H9 (cell line): ENCODE results near the gene CLMN. TPM values are rescaled to one million over a fixed set of nuclear protein-coding genes. Genes with fewer than 3 reads are reported as not detected.

ENCODE experiments used
- DNase-seq: peaks from one replicate; pipeline ENCODE4 v3.0.0-alpha.2; 2017
- H2AFZ ChIP-seq: one replicate; pipeline ENCODE4 v1.6.1; 2013; ENCODE audit warnings: mild to moderate bottlenecking, low read length, control low read depth, moderate library complexity
- H2AK5ac ChIP-seq: 2 replicates; pipeline ENCODE4 v1.6.1; 2013; ENCODE audit warnings: low read length, control low read depth, mixed read lengths; ENCODE audit not compliant: insufficient read length
- H2BK120ac ChIP-seq: one replicate; pipeline ENCODE4 v1.6.1; 2013; ENCODE audit warnings: low read depth, mild to moderate bottlenecking, low read length, control low read depth, inconsistent platforms; ENCODE audit not compliant: poor library complexity, severe bottlenecking
- H2BK12ac ChIP-seq: 2 replicates; pipeline ENCODE4 v1.6.1; 2013; ENCODE audit warnings: low read length, control low read depth, mixed read lengths, low read depth; ENCODE audit not compliant: insufficient read length
- H2BK15ac ChIP-seq: 2 replicates; pipeline ENCODE4 v1.6.1; 2013; ENCODE audit warnings: low read depth, low read length, control low read depth
- H2BK20ac ChIP-seq: one replicate; pipeline ENCODE4 v1.6.1; 2013; ENCODE audit warnings: low read depth, mild to moderate bottlenecking, low read length, control low read depth, inconsistent platforms; ENCODE audit not compliant: poor library complexity, severe bottlenecking
- H2BK5ac ChIP-seq: 2 replicates; pipeline ENCODE4 v1.6.1; 2013; ENCODE audit warnings: low read length, control low read depth, mixed read lengths; ENCODE audit not compliant: insufficient read length
- H3K14ac ChIP-seq: 2 replicates; pipeline ENCODE4 v1.6.1; 2013; ENCODE audit warnings: low read length, control low read depth; ENCODE audit not compliant: insufficient read depth
- H3K18ac ChIP-seq: 2 replicates; pipeline ENCODE4 v1.6.1; 2013; ENCODE audit warnings: low read depth, mild to moderate bottlenecking, mixed read lengths, low read length, control low read depth; ENCODE audit not compliant: insufficient read length
- H3K23ac ChIP-seq: 2 replicates; pipeline ENCODE4 v1.6.1; 2013; ENCODE audit warnings: low read length, control low read depth, mixed read lengths, low read depth; ENCODE audit not compliant: insufficient read length
- H3K23me2 ChIP-seq: 2 replicates; pipeline ENCODE4 v1.6.1; 2013; ENCODE audit warnings: low read depth, mild to moderate bottlenecking, mixed read lengths, low read length, control low read depth; ENCODE audit not compliant: insufficient read length, poor library complexity, severe bottlenecking
- H3K27ac ChIP-seq: 2 replicates; pipeline ENCODE4 v1.5.1; 2013; ENCODE audit warnings: low read length, control low read depth, mixed read lengths, low read depth; ENCODE audit not compliant: insufficient read length
- H3K27me3 ChIP-seq: 2 replicates; pipeline ENCODE4 v1.6.1; 2013; ENCODE audit warnings: low read length, control low read depth, inconsistent platforms; ENCODE audit not compliant: insufficient read depth
- H3K4ac ChIP-seq: 2 replicates; pipeline ENCODE4 v1.6.1; 2013; ENCODE audit warnings: low read depth, mild to moderate bottlenecking, control low read depth, inconsistent platforms, low read length, moderate library complexity
- H3K4me1 ChIP-seq: 2 replicates; pipeline ENCODE4 v1.6.1; 2013; ENCODE audit warnings: low read length, control low read depth, inconsistent platforms; ENCODE audit not compliant: insufficient read depth
- H3K4me2 ChIP-seq: 2 replicates; pipeline ENCODE4 v1.6.1; 2013; ENCODE audit warnings: low read length, control low read depth, mixed read lengths; ENCODE audit not compliant: insufficient read length, insufficient read depth
- H3K56ac ChIP-seq: 2 replicates; pipeline ENCODE4 v1.6.1; 2013; ENCODE audit warnings: low read depth, mild to moderate bottlenecking, mixed read lengths, low read length, control low read depth; ENCODE audit not compliant: insufficient read length
- H3K79me1 ChIP-seq: 2 replicates; pipeline ENCODE4 v1.6.1; 2013; ENCODE audit warnings: low read depth, mild to moderate bottlenecking, moderate library complexity, low read length, control low read depth, inconsistent platforms; ENCODE audit not compliant: insufficient read depth, poor library complexity, severe bottlenecking
- H3K79me2 ChIP-seq: 2 replicates; pipeline ENCODE4 v1.6.1; 2013; ENCODE audit warnings: low read length, control low read depth, inconsistent platforms; ENCODE audit not compliant: insufficient read depth
- H3K9ac ChIP-seq: 2 replicates; pipeline ENCODE4 v1.6.1; 2013; ENCODE audit warnings: low read length, control low read depth, mixed read lengths; ENCODE audit not compliant: insufficient read length; ENCODE audit errors: extremely low read depth
- H3K9me3 ChIP-seq: one replicate; pipeline ENCODE4 v1.6.1; 2013; ENCODE audit warnings: low read depth, low read length, inconsistent platforms; ENCODE audit not compliant: control insufficient read depth
- H3T11ph ChIP-seq: one replicate; pipeline ENCODE4 v1.6.1; 2013; ENCODE audit warnings: mild to moderate bottlenecking, low read length, control low read depth, inconsistent platforms
- H4K20me1 ChIP-seq: one replicate; pipeline ENCODE4 v1.6.1; 2013; ENCODE audit not compliant: control insufficient read depth, insufficient read length, insufficient read depth
- H4K5ac ChIP-seq: 2 replicates; pipeline ENCODE4 v1.6.1; 2013; ENCODE audit warnings: low read depth, mild to moderate bottlenecking, mixed read lengths, low read length, control low read depth; ENCODE audit not compliant: insufficient read length
- H4K8ac ChIP-seq: replicated peaks from 2 replicates; pipeline ENCODE4 v1.6.1; 2013; ENCODE audit warnings: low read length, control low read depth, mixed read lengths, low read depth; ENCODE audit not compliant: insufficient read length
- H4K91ac ChIP-seq: 2 replicates; pipeline ENCODE4 v1.6.1; 2013; ENCODE audit warnings: low read depth, mild to moderate bottlenecking, moderate library complexity, mixed read lengths, low read length, control low read depth; ENCODE audit not compliant: insufficient read length
- H3K27ac Mint-ChIP-seq, 3 experiments: 2 replicates in 2 of 3; 3 replicates in 1 of 3; pipeline ENCODE4 v1.8.0; 2020 to 2021; ENCODE audit warnings: mixed read lengths in 3 of 3, mild to moderate bottlenecking in 1 of 3, moderate library complexity in 1 of 3
- H3K27me3 Mint-ChIP-seq: 2 replicates; pipeline ENCODE4 v1.8.0; 2021; ENCODE audit warnings: low read depth, mild to moderate bottlenecking, moderate library complexity, mixed read lengths
- H3K36me3 Mint-ChIP-seq, 3 experiments: 2 replicates in 2 of 3; 3 replicates in 1 of 3; pipeline ENCODE4 v1.8.0; 2020 to 2021; ENCODE audit warnings: low read depth in 3 of 3, mixed read lengths in 3 of 3; ENCODE audit not compliant: insufficient read depth in 1 of 3
- H3K4me1 Mint-ChIP-seq, 2 experiments: 2 replicates each; pipeline ENCODE4 v1.8.0; 2020; ENCODE audit warnings: mixed read lengths in 2 of 2
- H3K4me3 Mint-ChIP-seq, 2 experiments: 2 replicates in 1 of 2; 3 replicates in 1 of 2; pipeline ENCODE4 v1.8.0; 2020 to 2021; ENCODE audit warnings: mild to moderate bottlenecking in 2 of 2, mixed read lengths in 2 of 2, moderate library complexity in 1 of 2
- H3K9me3 Mint-ChIP-seq, 2 experiments: 2 replicates in 1 of 2; 3 replicates in 1 of 2; pipeline ENCODE4 v1.8.0; 2020; ENCODE audit warnings: mild to moderate bottlenecking in 2 of 2, mixed read lengths in 2 of 2, moderate library complexity in 1 of 2
- CTCF ChIP-seq: fragments of 200-600 bp; sonication (generic); conservative IDR thresholded peaks from 3 replicates; pipeline ENCODE4 v1.8.0; 2021; ENCODE audit warnings: antibody characterized with exemption, mild to moderate bottlenecking
- WGBS: extraction: QIAGEN DNeasy Blood & Tissue Kit; methylation state at CpG from one replicate; pipeline ENCODE4 v1.1.7; 2013; ENCODE audit warnings: missing lambda C conversion rate, low lambda C conversion rate, mixed read lengths; ENCODE audit not compliant: insufficient read length; ENCODE audit errors: extremely low coverage; 5-methylcytosine and 5-hydroxymethylcytosine counted together
- total RNA-seq: library from RNA; stranded (reverse); gene quantifications from 2 replicates; pipeline ENCODE4 v1.2.1, GENCODE V29; 2021

Gene CLMN
- total RNA-seq, 1 experiment from 2014 or later: 7.6 TPM

GRCh38 chr14:95307402-95308041 lies 12.2 kb downstream of the CLMN start:
- H3K18ac ChIP-seq: no peak overlapping the region
- H4K8ac ChIP-seq: no peak overlapping the region
- no peak overlapping the region for H3K14ac ChIP-seq
- no peak overlapping the region for H4K5ac ChIP-seq
- no peaks in the 10 kb centered on the region; the same call in 1 of the 2 replicates for H3K4me1 ChIP-seq
- H2BK5ac ChIP-seq: no peak overlapping the region
- H3K4ac ChIP-seq: no peak overlapping the region
- H3K4me2 ChIP-seq: no peak overlapping the region
- H3K23ac ChIP-seq: no peak overlapping the region
- no peak overlapping the region for H3K4me3 Mint-ChIP-seq
- H3K27me3 ChIP-seq: no peaks in the 10 kb centered on the region
- H3K27me3 Mint-ChIP-seq: peaks cover 5% of the 10 kb centered on the region
- no peaks in the 10 kb centered on the region for H3K79me2 ChIP-seq
- H3K9me3 ChIP-seq: no peaks in the 10 kb centered on the region
- H3K4me1 Mint-ChIP-seq: peaks cover 18 to 23% of the 10 kb centered on the region in 2 experiments
- H2BK20ac ChIP-seq: no peak overlapping the region
- H3K9me3 Mint-ChIP-seq: peaks cover 0 to 4% of the 10 kb centered on the region in 2 experiments; a peak in 2 of 5 replicates
- no peak for TF ChIP-seq CTCF
- WGBS: no CpG with 5 or more reads among the region's 14 CpGs
- no peak overlapping the region for H3K9ac ChIP-seq
- no peak overlapping the region for H2BK15ac ChIP-seq
- no peak overlapping the region for H2BK120ac ChIP-seq
- H3K27ac ChIP-seq: no peak overlapping the region
- H2AFZ ChIP-seq: no peak overlapping the region
- DNase-seq: no peak
- no peak overlapping the region for H2AK5ac ChIP-seq
- H3K36me3 Mint-ChIP-seq: peaks cover 0 to 2% (median 0%) of the 10 kb centered on the region in 3 experiments; a peak in 2 of 7 replicates
- H3K27ac Mint-ChIP-seq: no peak overlapping the region
- no peak overlapping the region for H4K91ac ChIP-seq
- H3T11ph ChIP-seq: no peak overlapping the region
- H3K56ac ChIP-seq: no peak overlapping the region
- peaks cover 2% of the 10 kb centered on the region for H4K20me1 ChIP-seq
- H2BK12ac ChIP-seq: no peak overlapping the region
- H3K23me2 ChIP-seq: no peaks in the 10 kb centered on the region
- no peaks in the 10 kb centered on the region for H3K79me1 ChIP-seq
